Measurements from ENCODE around the gene SH2D3C.
"Not testable (repeated sequence)": the region's sequence is repeated elsewhere in the genome, so short reads cannot be mapped to it uniquely, and the experiment has no call there.

The SH2D3C gene

GRCh38 chr9:127762111-127762676 is 16.3 kb downstream of the SH2D3C start:
- no peak for DNase-seq
- H3K27ac ChIP-seq, result no peak overlapping the region
- H3K4me3 ChIP-seq (ENCODE audit: low read depth, low read length), result no peak overlapping the region
- H3K27me3 ChIP-seq (replicated peaks), result no peaks in the 10 kb centered on the region
- TF ChIP-seq CTCF (IDR thresholded peaks at IDR 0.05; ENCODE audit: low read depth, low read length, missing control alignments), result no peak
- in situ Hi-C loops (cut with HindIII; ENCODE audit: low pct_ligation_motif_present, low sequenced_read_pairs), result loop anchor here (25.0 kb wide), 1 partner anchor 100 kb away; the partner anchor contains the start of gene ENG
- H3K36me3 ChIP-seq (replicated peaks), result no peaks in the 10 kb centered on the region

GRCh38 chr9:127761491-127761956 is 16.9 kb downstream of the SH2D3C start:
- no peak for TF ChIP-seq CTCF (IDR thresholded peaks at IDR 0.05; ENCODE audit: low read depth, low read length, missing control alignments)
- H3K27me3 ChIP-seq (replicated peaks), result no peaks in the 10 kb centered on the region
- no peak overlapping the region for H3K4me3 ChIP-seq (ENCODE audit: low read depth, low read length)
- no peak for DNase-seq
- in situ Hi-C loops (cut with HindIII; ENCODE audit: low pct_ligation_motif_present, low sequenced_read_pairs), result loop anchor here (25.0 kb wide), 1 partner anchor 101 kb away; the partner anchor contains the start of gene ENG
- H3K36me3 ChIP-seq (replicated peaks), result no peaks in the 10 kb centered on the region
- no peak overlapping the region for H3K27ac ChIP-seq

- no peak for DNase-seq
- TF ChIP-seq CTCF (IDR thresholded peaks at IDR 0.05; ENCODE audit: low read depth, low read length, missing control alignments), result no peak
- Histone ChIP-seq H3K4me3 (ENCODE audit: low read depth, low read length) (no peak overlapping the region), H3K27ac (no peak overlapping the region), H3K27me3 (replicated peaks) (no peaks in the 10 kb centered on the region), H3K36me3 (replicated peaks) (no peaks in the 10 kb centered on the region)
- in situ Hi-C loops (cut with HindIII; ENCODE audit: low pct_ligation_motif_present, low sequenced_read_pairs), result loop anchor here (25.0 kb wide), 1 partner anchor 101 kb away; the partner anchor contains the start of gene ENG
These were observed 17.4 kb downstream of the SH2D3C start for GRCh38 chr9:127761061-127761460.

DNA sequence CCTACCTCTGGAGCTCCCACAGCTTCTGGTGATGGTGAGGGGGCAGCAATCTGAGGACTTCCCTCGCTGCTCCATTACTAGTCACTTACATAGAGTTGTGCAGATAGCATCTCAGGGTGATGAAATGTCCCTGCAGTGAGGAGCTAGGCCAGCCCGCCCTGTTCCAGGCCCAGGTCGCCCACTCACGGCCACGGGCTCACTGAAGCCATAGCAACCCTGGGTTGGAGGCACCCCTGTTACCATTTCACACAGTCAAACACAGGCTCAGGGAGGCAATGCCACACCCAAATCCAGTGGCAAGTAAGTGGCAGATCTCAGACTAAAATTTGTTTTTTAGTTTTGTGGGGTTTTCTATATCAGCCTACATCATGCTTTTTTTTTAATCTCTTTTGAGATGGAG is 19.6 kb downstream of the SH2D3C start:
- no peaks in the 10 kb centered on the region for H3K36me3 ChIP-seq (replicated peaks)
- no peak for DNase-seq
- H3K4me3 ChIP-seq (ENCODE audit: low read depth, low read length), result no peak overlapping the region
- TF ChIP-seq CTCF (IDR thresholded peaks at IDR 0.05; ENCODE audit: low read depth, low read length, missing control alignments), result no peak
- no peaks in the 10 kb centered on the region for H3K27me3 ChIP-seq (replicated peaks)
- in situ Hi-C loops (cut with HindIII; ENCODE audit: low pct_ligation_motif_present, low sequenced_read_pairs), result loop anchor here (25.0 kb wide), 1 partner anchor 103 kb away; the partner anchor contains the start of gene ENG
- no peak overlapping the region for H3K27ac ChIP-seq

- in situ Hi-C loops (cut with HindIII; ENCODE audit: low pct_ligation_motif_present, low sequenced_read_pairs), result loop anchor here (25.0 kb wide), 1 partner anchor 106 kb away; the partner anchor contains the start of gene ENG
- H3K4me3 ChIP-seq (ENCODE audit: low read depth, low read length); H3K36me3 ChIP-seq (replicated peaks); H3K27me3 ChIP-seq (replicated peaks); DNase-seq; H3K27ac ChIP-seq: not testable (repeated sequence)
These were observed 21.7 kb downstream of the SH2D3C start for GRCh38 chr9:127756776-127757175.

DNA sequence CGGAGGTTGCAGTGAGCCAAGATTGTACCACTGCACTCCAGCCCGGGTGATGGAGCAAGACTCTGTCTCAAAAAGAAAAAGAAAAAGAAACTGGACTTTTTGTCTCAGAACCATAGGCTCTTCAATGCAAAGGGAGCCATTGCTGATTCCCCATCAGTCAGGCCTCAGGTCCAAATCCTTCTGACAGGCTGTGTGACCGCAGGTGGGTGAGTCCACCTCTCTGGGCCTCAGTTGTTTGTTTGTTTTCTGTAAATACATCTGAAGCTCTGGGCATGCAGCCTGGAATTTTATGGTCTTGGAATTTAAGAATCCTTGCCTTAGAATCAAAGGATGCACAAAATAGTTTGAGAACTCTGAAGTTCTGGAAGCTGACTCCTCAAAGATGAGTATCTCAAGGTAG is 22.2 kb downstream of the SH2D3C start:
- no peaks in the 10 kb centered on the region for H3K36me3 ChIP-seq (replicated peaks)
- no peak for DNase-seq
- TF ChIP-seq CTCF (IDR thresholded peaks at IDR 0.05; ENCODE audit: low read depth, low read length, missing control alignments), result no peak
- in situ Hi-C loops (cut with HindIII; ENCODE audit: low pct_ligation_motif_present, low sequenced_read_pairs), result loop anchor here (25.0 kb wide), 1 partner anchor 106 kb away; the partner anchor contains the start of gene ENG
- no peak overlapping the region for H3K27ac ChIP-seq
- H3K4me3 ChIP-seq (ENCODE audit: low read depth, low read length), result no peak overlapping the region
- no peaks in the 10 kb centered on the region for H3K27me3 ChIP-seq (replicated peaks)

Measured in brain microvascular endothelial cell (primary cell).